Neural cell (in vitro differentiated cells): ENCODE results near the gene FARP1.

Experiments used
- RAD21 ChIP-seq: fragments of 450-650 bp; conservative IDR thresholded peaks from 2 replicates; pipeline ENCODE4 v1.6.1; 2014; ENCODE audit warnings: antibody characterized with exemption, mild to moderate bottlenecking, moderate library complexity
- SMC3 ChIP-seq: fragments of 450-650 bp; conservative IDR thresholded peaks from 2 replicates; pipeline ENCODE4 v1.6.1; 2014; ENCODE audit warnings: antibody characterized with exemption, mild to moderate bottlenecking, moderate library complexity; ENCODE audit not compliant: poor library complexity
- TAF1 ChIP-seq: IDR thresholded peaks from 2 replicates; pipeline ENCODE4 v1.6.1; 2012; ENCODE audit warnings: low read depth
- TF ChIP-seq, protein P1 (sequence below): fragments of 450-650 bp; IDR thresholded peaks from 2 replicates; pipeline ENCODE4 v1.5.1; 2014; ENCODE audit warnings: antibody characterized with exemption, mild to moderate bottlenecking, moderate library complexity; ENCODE audit not compliant: poor library complexity, severe bottlenecking

- TF ChIP-seq, protein P1, sequence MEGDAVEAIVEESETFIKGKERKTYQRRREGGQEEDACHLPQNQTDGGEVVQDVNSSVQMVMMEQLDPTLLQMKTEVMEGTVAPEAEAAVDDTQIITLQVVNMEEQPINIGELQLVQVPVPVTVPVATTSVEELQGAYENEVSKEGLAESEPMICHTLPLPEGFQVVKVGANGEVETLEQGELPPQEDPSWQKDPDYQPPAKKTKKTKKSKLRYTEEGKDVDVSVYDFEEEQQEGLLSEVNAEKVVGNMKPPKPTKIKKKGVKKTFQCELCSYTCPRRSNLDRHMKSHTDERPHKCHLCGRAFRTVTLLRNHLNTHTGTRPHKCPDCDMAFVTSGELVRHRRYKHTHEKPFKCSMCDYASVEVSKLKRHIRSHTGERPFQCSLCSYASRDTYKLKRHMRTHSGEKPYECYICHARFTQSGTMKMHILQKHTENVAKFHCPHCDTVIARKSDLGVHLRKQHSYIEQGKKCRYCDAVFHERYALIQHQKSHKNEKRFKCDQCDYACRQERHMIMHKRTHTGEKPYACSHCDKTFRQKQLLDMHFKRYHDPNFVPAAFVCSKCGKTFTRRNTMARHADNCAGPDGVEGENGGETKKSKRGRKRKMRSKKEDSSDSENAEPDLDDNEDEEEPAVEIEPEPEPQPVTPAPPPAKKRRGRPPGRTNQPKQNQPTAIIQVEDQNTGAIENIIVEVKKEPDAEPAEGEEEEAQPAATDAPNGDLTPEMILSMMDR = no peak
- no peak for TF ChIP-seq RAD21
- TF ChIP-seq SMC3 = no peak
- TF ChIP-seq TAF1 = no peak
Observed at GRCh38 chr13:98286799-98287198, 143.9 kb downstream of the FARP1 start.
